ENCODE measurements around the gene SRP9. TPM values are rescaled to one million over a fixed set of nuclear protein-coding genes. Genes with fewer than 3 reads are reported as not detected.
"Not testable (repeated sequence)": the region's sequence is repeated elsewhere in the genome, so short reads cannot be mapped to it uniquely, and the experiment has no call there.

The SRP9 gene
- total RNA-seq, 1 experiment from 2014 or later: 647 TPM

- no peak for DNase-seq
Measured at GRCh38 chr1:225748529-225748928, 29.1 kb upstream of the SRP9 start.

GRCh38 chr1:225749706-225750105 is 27.9 kb upstream of the SRP9 start:
- H3K36me3 ChIP-seq (replicated peaks; ENCODE audit: control insufficient read depth, insufficient read depth, low read length): no peaks in the 10 kb centered on the region
- H3K27me3 ChIP-seq (ENCODE audit: control insufficient read depth, insufficient read depth, low read length): peaks cover 2% of the 10 kb centered on the region; the same call in 1 of the 2 replicates
- no peak for DNase-seq
- no peak overlapping the region for H3K4me3 ChIP-seq (ENCODE audit: insufficient read depth, low read depth, low read length)

More at GRCh38 chr1:225748529-225748928, 29.1 kb upstream of the SRP9 start:
- no peaks in the 10 kb centered on the region for H3K36me3 ChIP-seq (replicated peaks; ENCODE audit: control insufficient read depth, insufficient read depth, low read length)
- H3K4me3 ChIP-seq (ENCODE audit: insufficient read depth, low read depth, low read length): no peak overlapping the region
- peaks cover 2% of the 10 kb centered on the region; the same call in 1 of the 2 replicates for H3K27me3 ChIP-seq (ENCODE audit: control insufficient read depth, insufficient read depth, low read length)

- Histone ChIP-seq H3K4me3 (ENCODE audit: insufficient read depth, low read depth, low read length) (no peak overlapping the region), H3K27me3 (ENCODE audit: control insufficient read depth, insufficient read depth, low read length) (no peaks in the 10 kb centered on the region; the same call in 1 of the 2 replicates), H3K36me3 (replicated peaks; ENCODE audit: control insufficient read depth, insufficient read depth, low read length) (no peaks in the 10 kb centered on the region)
- no peak for DNase-seq
Measured at GRCh38 chr1:225750420-225750819, 27.2 kb upstream of the SRP9 start.

- H3K27me3 ChIP-seq (ENCODE audit: control insufficient read depth, insufficient read depth, low read length): no peaks in the 10 kb centered on the region; the same call in 1 of the 2 replicates
- no peaks in the 10 kb centered on the region for H3K36me3 ChIP-seq (replicated peaks; ENCODE audit: control insufficient read depth, insufficient read depth, low read length)
- H3K4me3 ChIP-seq (ENCODE audit: insufficient read depth, low read depth, low read length): no peak overlapping the region
- no peak for DNase-seq
Measured at GRCh38 chr1:225750875-225751824, 26.5 kb upstream of the SRP9 start.

GRCh38 chr1:225752245-225752644 is 25.4 kb upstream of the SRP9 start:
- Histone ChIP-seq H3K4me3 (ENCODE audit: insufficient read depth, low read depth, low read length) (no peak overlapping the region), H3K27me3 (ENCODE audit: control insufficient read depth, insufficient read depth, low read length) (no peaks in the 10 kb centered on the region; the same call in 1 of the 2 replicates), H3K36me3 (replicated peaks; ENCODE audit: control insufficient read depth, insufficient read depth, low read length) (no peaks in the 10 kb centered on the region)
- no peak for DNase-seq

GRCh38 chr1:225754940-225755641 is 22.5 kb upstream of the SRP9 start:
- Histone ChIP-seq H3K36me3 (replicated peaks; ENCODE audit: control insufficient read depth, insufficient read depth, low read length) (no peaks in the 10 kb centered on the region), H3K27me3 (ENCODE audit: control insufficient read depth, insufficient read depth, low read length) (no peaks in the 10 kb centered on the region; the same call in 1 of the 2 replicates), H3K4me3 (ENCODE audit: insufficient read depth, low read depth, low read length) (no peak overlapping the region)
- DNase-seq: no peak

GRCh38 chr1:225755671-225756319 is 21.8 kb upstream of the SRP9 start:
- DNase-seq: no peak
- Histone ChIP-seq H3K4me3 (ENCODE audit: insufficient read depth, low read depth, low read length) (no peak overlapping the region), H3K36me3 (replicated peaks; ENCODE audit: control insufficient read depth, insufficient read depth, low read length) (no peaks in the 10 kb centered on the region), H3K27me3 (ENCODE audit: control insufficient read depth, insufficient read depth, low read length) (no peaks in the 10 kb centered on the region)

GRCh38 chr1:225757927-225758656 is 19.5 kb upstream of the SRP9 start:
- no peaks in the 10 kb centered on the region for H3K36me3 ChIP-seq (replicated peaks; ENCODE audit: control insufficient read depth, insufficient read depth, low read length)
- no peak for DNase-seq
- no peak overlapping the region for H3K4me3 ChIP-seq (ENCODE audit: insufficient read depth, low read depth, low read length)
- H3K27me3 ChIP-seq (ENCODE audit: control insufficient read depth, insufficient read depth, low read length): no peaks in the 10 kb centered on the region

GRCh38 chr1:225759972-225760371 is 17.7 kb upstream of the SRP9 start:
- not testable (repeated sequence) for H3K4me3 ChIP-seq (ENCODE audit: insufficient read depth, low read depth, low read length); DNase-seq; H3K36me3 ChIP-seq (replicated peaks; ENCODE audit: control insufficient read depth, insufficient read depth, low read length); H3K27me3 ChIP-seq (ENCODE audit: control insufficient read depth, insufficient read depth, low read length)

- Histone ChIP-seq H3K27me3 (ENCODE audit: control insufficient read depth, insufficient read depth, low read length) (no peaks in the 10 kb centered on the region), H3K36me3 (replicated peaks; ENCODE audit: control insufficient read depth, insufficient read depth, low read length) (no peaks in the 10 kb centered on the region), H3K4me3 (ENCODE audit: insufficient read depth, low read depth, low read length) (no peak overlapping the region)
- no peak for DNase-seq
Measured at GRCh38 chr1:225760531-225760930, 17.1 kb upstream of the SRP9 start.

- not testable (repeated sequence) for H3K4me3 ChIP-seq (ENCODE audit: insufficient read depth, low read depth, low read length); H3K36me3 ChIP-seq (replicated peaks; ENCODE audit: control insufficient read depth, insufficient read depth, low read length); H3K27me3 ChIP-seq (ENCODE audit: control insufficient read depth, insufficient read depth, low read length); DNase-seq
Measured at GRCh38 chr1:225761395-225761794, 16.2 kb upstream of the SRP9 start.

GRCh38 chr1:225762002-225762441 is 15.6 kb upstream of the SRP9 start:
- no peak for DNase-seq
- Histone ChIP-seq H3K36me3 (replicated peaks; ENCODE audit: control insufficient read depth, insufficient read depth, low read length) (no peaks in the 10 kb centered on the region), H3K4me3 (ENCODE audit: insufficient read depth, low read depth, low read length) (no peak overlapping the region), H3K27me3 (ENCODE audit: control insufficient read depth, insufficient read depth, low read length) (no peaks in the 10 kb centered on the region)

GRCh38 chr1:225762444-225762843 is 15.2 kb upstream of the SRP9 start:
- DNase-seq: no peak
- H3K4me3 ChIP-seq (ENCODE audit: insufficient read depth, low read depth, low read length): no peak overlapping the region
- no peaks in the 10 kb centered on the region for H3K36me3 ChIP-seq (replicated peaks; ENCODE audit: control insufficient read depth, insufficient read depth, low read length)
- H3K27me3 ChIP-seq (ENCODE audit: control insufficient read depth, insufficient read depth, low read length): no peaks in the 10 kb centered on the region

Data from H7 (cell line).